Endometrial microvascular endothelial cells (primary cell): Measurements from ENCODE around the gene EDNRA. TPM values are rescaled to one million over a fixed set of nuclear protein-coding genes. Genes with fewer than 3 reads are reported as not detected.

Source experiments
- in situ Hi-C: cut with HindIII; loops from 2 replicates; pipeline ENCODE4 v1.10.0; 2017; ENCODE audit warnings: low sequenced_read_pairs, low pct_unique_long_range_greater_than_20kb; ENCODE audit errors: inconsistent ontology term
- total RNA-seq: library from RNA; depleted of rRNA; stranded (reverse); fragments of >200 nt; gene quantifications from one replicate; pipeline ENCODE4 v1.2.3, GENCODE V29; 2015; ENCODE audit errors: inconsistent ontology term

EDNRA gene
- total RNA-seq, 1 donor from 2014 or later: 3.3 TPM

- in situ Hi-C loops: no loop called here
Measured at GRCh38 chr4:147492761-147493160, 11.9 kb downstream of the EDNRA start.

GRCh38 chr4:147493307-147493706, 12.4 kb downstream of the EDNRA start:
- in situ Hi-C loops: no loop called here

DNA sequence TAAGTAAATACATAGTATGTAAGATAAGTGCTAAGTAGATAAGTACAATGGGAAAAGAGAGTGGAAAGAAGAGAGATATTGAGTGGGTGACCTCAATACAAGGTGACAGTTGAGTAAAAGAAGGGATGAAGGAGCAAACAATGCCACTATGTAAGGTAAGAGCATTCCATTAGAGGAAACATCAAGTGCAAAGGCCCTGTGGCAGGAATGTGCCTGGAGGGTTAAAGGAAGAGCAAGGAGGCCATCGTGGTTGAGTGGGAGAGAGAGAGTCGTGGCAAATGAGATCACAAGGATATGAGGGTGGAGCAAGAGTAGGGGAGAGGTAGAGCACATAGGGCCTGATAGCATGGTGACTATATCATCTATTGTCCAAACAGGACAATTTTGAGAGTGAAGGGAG, 13.4 kb downstream of the EDNRA start:
- in situ Hi-C loops: no loop called here

DNA sequence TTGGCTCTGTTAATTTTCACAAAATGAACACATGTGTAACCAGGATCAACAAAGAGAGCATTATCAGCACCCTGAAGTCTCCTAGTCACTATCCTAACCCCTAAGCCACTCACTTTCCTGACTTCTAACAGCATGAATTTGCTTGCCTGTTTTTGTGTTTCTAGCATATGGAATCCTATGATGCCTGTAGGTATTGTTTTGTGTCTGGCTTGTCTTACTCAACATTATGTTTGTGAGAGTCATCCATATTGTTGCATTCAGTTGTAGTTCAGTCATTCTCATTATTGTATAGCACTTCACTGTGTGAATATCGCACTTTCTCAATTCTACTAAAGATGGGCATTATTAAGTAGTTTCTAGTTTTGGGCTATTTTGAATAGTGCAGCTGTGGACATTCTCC, 15.6 kb downstream of the EDNRA start:
- in situ Hi-C loops: no loop called here

- in situ Hi-C loops: no loop called here
Measured at GRCh38 chr4:147498031-147498660, 17.2 kb downstream of the EDNRA start.

- in situ Hi-C loops: no loop called here
Measured at GRCh38 chr4:147508346-147508745, 27.4 kb downstream of the EDNRA start.

GRCh38 chr4:147509386-147509785, 28.5 kb downstream of the EDNRA start:
- in situ Hi-C loops: no loop called here

DNA sequence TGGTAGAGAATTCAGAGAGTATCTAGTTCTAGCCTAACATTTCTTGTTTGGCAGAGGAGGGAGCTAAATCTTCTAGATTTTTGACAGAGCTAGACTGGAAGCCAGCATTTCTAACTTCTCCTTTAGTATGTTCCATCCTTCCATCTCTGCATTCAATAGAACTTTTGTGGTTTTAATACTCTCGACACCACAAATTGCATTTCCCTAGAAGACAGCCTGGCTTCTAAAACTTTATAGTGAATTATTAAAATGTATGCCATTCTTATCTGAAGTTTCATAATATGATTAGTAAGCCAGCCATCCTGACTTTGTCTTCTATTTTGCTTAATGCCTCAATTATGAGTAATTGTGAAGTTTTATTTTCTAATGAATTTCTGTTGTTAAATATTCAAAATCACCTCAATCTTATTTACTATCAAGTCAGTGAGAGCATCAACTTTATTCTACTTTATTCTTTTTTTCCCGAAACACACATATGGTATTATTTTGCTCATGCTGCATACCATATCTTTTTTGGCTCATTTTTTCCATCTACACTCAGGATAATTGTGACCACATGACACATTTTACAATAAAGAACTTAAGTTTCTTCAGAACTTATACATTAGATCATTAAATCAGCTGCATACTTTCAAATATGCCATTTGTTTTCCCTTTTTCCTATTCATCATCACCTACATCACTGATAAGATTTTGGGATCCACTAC, 30.2 kb downstream of the EDNRA start:
- in situ Hi-C loops: no loop called here

DNA sequence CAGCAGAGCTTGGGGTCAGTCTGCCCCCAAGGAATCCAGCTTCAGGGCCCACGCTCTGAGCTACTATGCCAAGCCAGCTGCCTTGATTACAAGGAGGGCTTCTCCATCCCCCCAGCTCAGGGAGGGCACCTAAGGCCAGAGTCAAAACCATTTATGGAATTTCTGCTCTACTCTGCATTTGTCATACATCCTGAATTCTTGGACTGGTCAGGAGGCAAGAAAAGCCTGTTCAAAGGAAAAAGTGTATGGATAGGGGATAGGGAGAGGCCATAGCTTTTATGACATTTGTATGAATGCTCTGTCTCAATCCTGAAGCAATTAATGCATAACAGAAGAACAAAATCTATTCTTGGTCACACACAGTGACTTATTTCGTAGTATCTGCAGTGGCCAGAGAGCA, 32.2 kb downstream of the EDNRA start:
- in situ Hi-C loops: no loop called here

- in situ Hi-C loops: no loop called here
Measured at GRCh38 chr4:147513952-147514351, 33.1 kb downstream of the EDNRA start.

DNA sequence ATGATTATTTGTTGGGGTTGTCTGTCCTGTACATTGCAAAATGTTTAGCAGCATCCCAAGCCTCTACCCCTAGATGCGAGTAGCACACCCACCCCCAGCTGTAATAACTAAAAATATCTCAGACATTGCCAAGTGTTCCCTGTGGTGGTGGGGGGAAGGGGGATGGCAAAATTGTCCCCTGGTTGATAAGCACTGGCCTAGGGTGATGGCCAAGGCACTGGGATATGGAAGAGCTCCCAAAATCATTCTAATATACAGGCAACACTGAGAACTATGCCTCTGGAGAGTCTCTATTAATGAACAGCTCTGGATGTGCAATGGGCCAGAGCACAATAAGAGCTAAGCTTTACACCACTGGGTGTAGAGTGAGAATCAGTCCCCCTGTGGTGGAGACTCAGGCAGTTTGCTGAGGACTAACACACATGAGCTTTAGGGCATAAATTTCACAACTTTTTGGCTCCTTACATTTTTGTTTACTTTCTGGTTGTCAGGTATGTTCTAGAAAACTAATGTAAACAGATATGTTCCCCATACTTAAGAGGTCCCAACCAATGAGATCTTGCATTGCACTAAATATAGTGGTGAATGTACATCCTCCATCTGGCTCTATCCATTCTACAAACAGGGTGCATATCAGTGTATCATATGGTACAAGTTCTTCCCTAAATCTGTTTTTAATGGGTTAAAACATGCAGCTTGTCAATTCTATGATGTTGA, 34.5 kb downstream of the EDNRA start:
- in situ Hi-C loops: no loop called here

DNA sequence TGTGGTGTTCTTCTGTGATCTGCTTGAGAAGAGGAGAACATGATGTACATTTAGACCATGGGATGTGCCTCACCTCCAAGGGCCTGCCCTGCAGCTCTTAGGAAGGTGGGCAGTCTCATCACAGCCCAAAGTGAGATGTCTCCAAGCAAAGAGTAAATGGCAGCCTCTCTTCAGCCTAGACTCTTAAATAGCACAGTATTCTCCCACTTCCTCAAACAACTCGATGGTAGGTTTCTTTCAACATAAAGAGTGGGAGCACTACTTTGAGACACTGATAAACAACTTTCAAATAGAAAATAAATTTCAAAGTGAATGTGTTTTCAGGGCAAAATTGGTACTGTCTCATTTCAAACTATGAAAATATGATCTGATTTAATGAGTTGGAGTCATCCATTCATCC, 35.2 kb downstream of the EDNRA start:
- in situ Hi-C loops: no loop called here

DNA sequence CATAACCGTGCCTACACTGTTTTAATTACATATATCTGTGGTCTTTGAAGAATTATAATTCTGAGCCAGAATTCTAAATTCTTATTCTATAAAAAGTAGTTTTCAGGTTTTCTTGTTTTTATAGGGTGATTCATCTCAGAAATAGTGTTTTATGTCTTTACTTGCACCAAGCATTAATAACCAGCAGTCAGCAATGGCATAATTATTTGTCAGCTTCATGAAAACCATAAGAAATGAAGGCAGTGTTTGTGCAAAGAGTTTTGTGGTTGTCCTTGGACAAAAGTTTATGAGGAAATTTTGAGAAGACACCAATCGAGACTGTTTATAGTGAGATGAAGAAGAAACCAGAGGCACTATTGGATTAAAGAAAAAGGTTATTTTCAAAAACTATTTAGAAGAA, 37.2 kb downstream of the EDNRA start:
- in situ Hi-C loops: no loop called here

- in situ Hi-C loops: no loop called here
Measured at GRCh38 chr4:147518846-147519767, 38.2 kb downstream of the EDNRA start.

GRCh38 chr4:147524601-147525000, 43.7 kb downstream of the EDNRA start:
- in situ Hi-C loops: no loop called here

GRCh38 chr4:147525494-147526271, 44.8 kb downstream of the EDNRA start:
- in situ Hi-C loops: no loop called here

DNA sequence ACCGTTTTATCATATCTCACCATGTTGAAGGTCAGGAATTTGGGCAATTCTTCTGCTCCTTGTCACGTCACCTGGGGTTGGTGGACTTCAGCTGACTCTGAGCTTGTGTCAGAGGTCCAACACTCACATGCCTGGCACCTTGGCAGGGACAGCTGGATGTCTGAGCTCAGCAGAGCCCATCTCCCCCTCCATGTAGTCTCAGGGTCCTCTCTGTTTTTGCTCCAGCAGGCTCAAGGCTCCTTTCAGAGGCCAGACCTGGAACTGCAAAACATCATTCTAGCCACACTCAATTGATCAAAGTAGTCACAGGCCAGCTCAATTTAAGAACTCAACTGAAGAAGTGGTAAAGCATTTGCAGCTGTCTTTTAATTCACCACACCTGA, 45.4 kb downstream of the EDNRA start:
- in situ Hi-C loops: no loop called here

DNA sequence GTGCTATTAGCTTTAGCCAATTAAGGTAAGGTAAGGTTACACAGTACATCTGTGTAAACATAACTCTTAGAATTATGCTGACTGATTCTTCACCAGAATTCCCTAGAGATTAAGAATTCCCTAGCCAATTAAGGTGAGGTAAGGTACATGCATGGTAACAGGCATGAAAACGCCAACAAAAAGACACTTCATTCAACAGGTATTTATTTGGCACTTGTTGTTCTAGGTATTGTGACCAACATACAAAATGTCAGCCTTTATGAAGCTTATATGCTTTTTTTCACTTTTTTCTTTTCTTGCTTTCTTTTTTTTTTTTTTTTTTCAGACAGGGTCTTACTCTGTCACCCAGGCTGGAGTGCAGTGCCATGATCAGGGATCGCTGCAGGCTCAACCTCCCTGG, 47.2 kb downstream of the EDNRA start:
- in situ Hi-C loops: no loop called here

DNA sequence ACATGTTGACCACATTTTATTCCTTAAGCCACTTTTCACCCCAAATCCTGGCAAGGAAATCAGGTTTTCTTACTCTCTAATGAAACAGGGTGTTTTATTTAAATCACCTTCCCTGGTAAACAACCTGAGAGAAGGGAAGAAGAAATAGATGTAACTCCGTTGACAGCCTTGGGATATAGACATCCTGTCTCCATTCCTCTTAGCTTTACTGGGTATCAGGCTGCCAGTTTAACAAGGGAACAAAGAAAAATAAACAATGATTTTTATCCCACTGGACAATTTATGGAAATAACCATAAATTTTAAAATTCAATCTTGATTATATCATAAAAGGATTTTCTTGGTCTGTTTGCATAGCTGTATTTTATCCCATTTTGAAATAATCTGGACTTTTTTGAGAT, 49.2 kb downstream of the EDNRA start:
- in situ Hi-C loops: no loop called here
